RKO (cell line): ENCODE data around the gene MGMT.

Experiments
- DNase-seq: peaks from one replicate; pipeline ENCODE4 v3.0.0-alpha.2; 2016; ENCODE audit warnings: low spot score

MGMT gene

DNA sequence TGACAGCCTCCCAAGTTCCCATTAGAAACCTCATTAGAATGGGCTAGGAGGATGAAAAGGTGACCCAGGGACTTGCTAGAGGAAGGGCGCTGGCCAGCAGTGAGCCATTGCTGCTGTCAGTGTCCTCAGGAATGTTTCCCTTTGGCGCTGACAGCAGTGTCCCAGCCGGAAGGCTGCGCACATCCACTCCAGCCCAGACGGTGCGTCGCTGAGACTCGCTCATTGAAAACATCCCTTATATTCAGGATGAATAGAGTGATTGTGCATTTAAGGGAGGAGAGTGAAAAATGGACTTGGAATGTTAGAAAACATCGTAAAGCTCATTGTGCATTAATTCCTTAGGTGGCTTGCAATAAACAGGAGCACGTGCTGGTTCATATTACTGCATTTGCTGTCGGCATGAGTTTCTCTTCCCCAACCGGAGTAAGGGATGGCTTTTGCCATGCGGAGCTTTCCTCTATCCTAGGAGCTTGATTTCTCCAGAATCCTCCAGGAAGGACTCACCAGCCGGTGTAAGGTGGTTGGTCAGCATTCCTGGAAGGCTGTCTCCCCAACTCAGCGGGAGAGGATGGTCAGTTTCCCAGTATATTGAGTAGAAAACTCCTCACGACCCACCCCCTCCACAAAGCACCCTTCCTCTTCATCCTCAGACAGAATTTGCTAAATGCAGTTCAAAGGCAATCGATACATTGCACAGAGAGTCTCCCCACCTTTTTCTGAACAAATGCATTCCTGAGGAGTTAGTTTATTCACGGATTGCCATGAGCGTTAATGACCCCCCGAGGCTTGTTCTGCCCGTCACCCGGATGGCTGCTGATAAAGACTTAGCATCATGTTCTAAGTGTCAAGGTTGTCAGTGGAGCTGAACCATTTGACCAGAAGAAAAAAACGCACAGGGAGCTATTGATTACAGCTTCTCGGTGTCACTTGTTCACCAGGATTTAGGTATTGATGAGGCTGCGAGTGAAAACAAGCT, 295.2 kb downstream of the MGMT start:
- no peak for DNase-seq

DNA sequence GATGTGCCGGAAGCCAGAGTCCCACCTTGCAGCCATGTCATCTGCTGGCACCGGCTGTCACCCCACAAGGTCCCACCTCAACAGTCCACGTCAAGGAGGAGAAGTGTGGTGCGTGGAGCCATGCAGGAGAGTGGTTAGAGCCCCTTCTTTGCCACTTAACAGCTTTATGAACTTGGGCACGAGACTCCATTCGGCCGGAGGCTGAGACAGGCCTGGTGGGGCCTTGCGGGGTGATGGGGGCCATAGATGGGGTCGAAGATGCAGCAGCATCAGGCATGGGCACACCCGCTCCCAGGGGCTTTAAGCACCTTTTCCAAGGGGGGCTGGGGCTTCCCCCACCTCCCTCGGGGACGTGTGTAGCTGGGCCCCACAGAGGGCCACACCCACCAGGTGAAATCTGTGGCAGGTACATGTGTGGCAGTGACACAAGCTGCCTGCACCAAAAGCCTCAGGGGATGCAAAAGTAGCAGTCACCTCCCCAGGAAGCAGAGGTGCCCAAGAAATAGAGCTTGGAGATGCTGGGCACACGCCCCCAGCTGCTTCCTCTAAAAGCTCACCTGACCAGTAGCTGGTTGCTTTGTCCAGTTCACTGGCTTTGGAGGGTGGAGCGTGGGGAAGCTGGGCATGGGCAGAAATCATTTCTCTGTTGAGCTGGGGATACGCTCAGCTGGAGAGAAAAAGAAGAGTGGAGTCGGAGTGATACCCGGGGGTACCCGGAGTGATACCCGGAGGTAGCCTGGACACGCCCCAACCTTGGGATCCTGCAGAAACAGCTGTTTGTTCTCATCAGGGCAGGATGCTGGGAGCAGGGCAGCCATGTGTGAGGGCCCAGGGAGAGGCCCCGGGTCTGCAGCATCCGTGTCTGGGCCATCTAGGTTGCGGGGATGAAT, 297.2 kb downstream of the MGMT start:
- no peak for DNase-seq

DNA sequence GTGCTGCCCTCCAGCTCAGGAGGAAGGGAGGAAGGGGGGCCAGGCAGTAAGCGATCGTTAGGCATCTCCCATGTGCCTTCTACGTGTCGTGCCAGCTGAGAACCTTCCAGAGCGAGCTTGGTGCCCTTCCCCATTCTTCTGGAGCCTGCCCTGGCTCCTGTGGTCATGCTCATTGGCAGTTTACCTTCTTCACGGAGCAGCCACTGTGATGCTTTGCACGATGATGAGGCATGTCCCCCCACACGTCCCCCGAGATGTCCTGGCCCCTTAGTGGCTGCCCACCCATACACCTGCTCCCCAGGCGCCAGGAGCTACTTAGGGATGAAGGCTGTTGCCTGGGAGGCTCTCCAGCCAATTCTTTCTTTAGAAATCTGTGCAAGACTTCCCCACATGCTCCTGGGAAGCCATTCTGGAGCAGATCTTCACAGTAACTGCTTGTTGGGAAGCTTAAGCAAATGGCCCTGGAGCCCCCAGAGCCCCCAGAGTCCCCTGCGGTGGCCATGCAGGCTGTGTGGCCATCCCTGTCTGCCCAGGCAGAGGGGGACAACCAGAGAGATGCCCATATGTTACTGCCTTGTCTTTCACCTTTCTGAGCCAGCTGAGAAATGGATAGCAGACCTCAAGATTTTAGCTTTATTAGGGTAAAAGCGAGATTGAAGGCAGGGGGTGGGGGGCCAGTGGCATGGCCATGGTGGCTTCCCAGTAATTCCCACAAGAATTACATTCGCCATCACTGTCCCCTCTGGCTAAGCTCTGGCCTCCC, 298.0 kb downstream of the MGMT start:
- no peak for DNase-seq

DNA sequence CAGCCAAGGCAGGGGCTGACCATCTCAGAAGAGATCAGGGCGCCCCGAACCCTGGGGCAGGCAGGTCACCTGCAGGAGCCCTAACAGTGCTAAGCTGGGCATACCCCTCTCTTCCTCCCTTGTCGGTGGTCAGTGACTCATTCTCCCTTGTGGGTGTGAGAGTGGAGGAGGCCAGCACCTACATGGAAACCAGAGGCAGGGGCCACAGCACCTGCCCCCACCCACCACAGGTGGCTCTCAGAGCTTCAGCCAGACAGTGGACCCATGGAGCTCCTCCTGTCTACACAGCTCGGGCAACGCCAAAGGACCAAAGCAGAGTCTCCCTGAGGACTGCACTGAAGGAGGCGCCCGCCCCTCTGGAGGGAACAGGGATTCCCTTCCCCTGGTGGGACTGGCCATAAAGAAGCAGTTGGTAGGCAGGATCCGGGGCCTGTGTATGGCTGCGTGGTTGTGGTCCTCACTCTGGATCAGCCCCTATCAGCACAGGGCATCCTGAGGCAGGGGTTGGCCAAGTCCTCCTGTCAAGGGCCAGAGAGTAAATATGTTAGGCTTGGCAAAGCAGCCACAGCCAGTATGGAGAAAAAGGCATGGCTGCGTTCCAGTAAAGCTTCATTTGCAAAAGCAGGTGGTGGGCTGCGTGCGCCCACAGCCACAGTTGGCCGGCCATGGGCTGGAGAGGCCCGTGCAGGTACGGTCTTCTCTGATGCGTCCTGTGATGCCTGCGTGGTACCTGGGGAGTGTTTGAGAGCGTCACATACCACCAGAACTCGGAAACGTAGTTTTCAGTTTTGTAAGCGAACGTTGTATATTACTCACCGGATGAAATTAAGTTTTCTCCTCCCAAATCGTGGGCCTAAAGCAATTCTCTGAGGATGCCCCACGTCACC, 298.9 kb downstream of the MGMT start:
- no peak for DNase-seq

DNA sequence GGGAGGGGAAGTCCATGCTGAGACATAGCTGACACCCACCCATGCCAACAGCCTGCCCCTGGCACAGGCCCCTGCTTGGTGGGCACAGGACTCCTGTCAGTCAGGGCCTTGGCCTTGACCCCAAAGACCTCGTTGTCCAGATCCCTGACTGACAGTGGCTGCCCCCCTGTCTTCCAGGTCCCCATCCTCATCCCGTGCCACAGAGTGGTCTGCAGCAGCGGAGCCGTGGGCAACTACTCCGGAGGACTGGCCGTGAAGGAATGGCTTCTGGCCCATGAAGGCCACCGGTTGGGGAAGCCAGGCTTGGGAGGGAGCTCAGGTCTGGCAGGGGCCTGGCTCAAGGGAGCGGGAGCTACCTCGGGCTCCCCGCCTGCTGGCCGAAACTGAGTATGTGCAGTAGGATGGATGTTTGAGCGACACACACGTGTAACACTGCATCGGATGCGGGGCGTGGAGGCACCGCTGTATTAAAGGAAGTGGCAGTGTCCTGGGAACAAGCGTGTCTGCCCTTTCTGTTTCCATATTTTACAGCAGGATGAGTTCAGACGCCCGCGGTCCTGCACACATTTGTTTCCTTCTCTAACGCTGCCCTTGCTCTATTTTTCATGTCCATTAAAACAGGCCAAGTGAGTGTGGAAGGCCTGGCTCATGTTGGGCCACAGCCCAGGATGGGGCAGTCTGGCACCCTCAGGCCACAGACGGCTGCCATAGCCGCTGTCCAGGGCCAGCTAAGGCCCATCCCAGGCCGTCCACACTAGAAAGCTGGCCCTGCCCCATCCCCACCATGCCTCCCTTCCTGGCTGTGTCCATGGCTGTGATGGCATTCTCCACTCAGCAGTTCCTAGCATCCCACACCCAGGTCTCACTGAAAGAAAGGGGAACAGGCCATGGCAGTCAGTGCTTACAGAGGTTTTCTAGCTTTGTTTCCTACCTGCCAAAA, 299.8 kb downstream of the MGMT start:
- DNase-seq, result no peak

DNA sequence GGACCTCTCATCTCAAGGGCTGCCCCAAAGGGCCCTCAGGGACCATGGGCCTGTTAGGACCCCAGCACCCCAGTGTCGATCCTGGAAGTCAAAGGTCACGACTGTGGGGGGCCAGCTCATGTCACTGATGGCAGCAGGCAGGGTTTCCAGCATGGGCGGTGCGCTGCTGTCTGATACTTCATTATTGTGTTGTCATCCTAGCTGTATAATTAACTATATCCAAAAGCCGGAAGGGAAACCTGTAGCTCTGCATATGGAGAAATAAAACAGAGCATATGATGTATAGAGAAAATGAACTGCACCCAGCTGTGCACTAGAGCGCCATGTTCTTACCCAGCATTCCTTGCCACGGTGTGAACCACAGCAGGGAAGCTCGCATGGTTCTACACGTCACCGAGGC, 300.7 kb downstream of the MGMT start:
- no peak for DNase-seq

DNA sequence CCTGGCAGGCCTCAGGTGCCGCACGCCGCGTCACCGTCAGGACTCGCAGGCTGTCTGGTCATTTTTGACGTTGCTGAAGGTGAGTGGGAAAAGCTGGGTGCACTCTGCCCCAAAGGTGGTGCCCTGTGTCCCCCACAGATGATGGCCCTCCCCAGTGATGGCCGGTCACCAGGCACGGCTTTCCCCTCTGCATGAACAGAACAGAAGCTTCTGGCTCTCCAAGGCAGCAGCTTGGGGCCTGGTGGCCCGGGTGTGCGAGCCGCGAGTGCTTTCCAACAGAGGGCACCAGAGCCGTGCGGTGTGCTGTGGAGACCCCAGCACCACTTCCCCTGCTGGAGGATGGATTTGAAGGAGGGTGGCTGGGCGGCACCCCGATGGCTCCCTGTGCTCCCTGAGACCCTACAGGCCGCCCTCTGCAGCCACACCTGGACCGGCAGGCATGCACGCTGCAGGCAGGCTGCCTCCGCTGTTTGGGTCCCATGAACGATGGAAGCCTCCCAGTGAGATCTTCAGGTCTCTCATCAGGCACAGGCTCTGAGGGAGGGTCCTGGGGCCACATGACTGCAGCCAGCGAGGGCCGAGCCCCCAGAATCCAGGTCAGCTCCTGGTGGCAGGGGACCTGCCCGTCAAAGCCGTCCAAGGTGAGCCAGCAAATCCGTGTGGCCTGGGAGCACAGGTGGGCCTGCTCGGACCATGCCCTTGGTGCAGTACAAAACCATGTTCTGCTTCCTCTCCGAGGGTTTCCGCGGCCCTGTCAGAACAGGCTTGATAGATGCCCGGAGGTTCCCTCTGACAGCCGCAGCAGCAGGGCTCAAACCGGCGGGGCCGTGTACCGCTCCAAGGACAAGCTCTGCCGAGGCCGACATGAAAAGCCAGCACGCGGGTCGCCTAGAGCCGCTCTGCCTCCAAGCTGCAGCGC, 301.7 kb downstream of the MGMT start:
- no peak for DNase-seq

DNA sequence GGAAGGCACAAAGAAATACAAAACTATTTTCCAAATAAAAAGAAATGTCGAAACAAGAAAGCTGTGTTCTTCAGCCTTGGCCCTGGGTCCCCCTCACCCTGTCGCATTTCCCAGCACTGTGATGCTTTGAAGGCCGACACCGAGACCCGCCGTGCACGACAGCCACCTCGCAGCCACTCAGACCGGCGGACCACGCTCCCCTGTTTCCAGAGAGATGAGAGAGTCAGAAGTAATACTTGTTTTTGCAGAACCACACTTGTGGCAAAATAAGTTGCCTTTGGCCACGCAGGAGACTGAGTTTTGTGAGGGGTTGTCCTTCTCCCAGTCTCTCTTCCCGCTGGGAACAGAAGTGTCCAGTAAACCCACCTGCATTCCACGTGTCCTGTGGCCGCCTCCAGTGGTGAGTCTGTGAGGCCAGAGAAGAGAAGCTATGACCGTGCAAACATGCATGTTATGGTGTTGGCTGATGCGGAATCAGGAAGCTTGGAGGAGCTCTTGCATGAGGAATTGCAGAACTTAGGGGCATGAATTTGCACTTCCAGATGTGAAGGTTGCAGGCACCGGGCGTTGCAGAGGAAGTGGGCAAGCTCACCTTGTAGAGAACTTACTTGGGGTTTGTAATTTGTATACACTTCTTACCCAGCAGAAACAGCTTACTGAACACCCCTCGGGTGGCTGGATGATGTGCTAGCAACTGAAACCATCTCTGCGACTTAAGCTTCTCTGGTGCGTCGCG, 302.5 kb downstream of the MGMT start:
- DNase-seq, result no peak

DNA sequence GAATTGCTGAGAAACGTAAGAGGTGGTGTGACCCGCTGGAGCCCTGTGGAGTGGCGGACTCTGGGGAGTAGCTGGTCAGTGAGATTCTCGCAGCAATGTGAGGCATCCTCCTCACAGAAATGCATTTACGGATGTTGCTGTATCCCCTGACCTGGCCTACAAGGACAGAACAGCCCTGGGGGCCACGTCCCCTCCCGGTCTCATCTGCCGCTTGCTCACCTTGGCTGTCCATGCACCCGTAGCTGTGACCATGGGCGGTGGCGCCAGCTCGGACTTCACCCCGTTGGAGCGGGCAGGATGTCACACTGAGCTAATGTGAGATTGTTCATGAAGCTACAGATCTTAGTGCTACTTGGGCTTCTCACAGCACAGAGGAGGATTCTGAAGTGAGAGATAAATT, 303.2 kb downstream of the MGMT start:
- DNase-seq, result no peak

DNA sequence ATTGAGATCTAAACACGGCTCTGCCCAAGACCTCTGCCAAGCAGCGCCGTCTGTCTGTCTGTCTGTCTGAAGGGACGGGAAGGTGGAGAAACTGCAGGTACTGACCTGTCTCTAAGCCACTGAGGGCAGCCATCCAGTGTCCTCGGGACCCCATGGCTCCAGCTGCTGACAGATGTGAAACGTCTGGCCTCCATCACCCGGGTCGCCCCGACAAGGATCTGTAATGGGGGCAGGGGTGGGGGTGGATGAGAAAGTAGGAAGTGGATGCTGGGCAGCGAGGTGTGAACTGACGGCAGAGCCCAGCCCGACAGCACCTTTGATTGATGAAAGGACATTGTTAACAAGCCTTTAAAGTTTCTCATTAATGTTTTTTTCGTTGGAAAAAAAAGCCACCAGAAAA, 304.0 kb downstream of the MGMT start:
- DNase-seq, result no peak

DNA sequence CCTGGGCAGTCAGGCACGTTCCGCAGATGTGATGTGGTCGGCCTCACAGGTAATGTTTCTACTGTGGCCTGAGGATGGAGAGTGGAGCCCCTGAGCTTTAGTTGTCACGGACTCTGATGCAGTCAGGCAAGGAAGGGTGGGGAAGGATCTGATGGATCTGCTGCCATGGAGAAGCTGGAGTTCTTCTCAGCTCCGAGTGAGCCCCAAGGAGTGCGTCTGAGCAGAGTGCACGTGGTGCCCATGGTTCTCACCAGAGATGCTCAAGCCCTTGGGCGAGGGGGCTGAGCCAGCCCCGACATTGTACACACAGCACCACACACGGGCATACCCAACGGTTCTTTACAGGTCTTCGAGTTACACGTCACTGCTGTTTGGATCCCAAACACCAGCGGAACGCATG, 304.5 kb downstream of the MGMT start:
- no peak for DNase-seq

DNA sequence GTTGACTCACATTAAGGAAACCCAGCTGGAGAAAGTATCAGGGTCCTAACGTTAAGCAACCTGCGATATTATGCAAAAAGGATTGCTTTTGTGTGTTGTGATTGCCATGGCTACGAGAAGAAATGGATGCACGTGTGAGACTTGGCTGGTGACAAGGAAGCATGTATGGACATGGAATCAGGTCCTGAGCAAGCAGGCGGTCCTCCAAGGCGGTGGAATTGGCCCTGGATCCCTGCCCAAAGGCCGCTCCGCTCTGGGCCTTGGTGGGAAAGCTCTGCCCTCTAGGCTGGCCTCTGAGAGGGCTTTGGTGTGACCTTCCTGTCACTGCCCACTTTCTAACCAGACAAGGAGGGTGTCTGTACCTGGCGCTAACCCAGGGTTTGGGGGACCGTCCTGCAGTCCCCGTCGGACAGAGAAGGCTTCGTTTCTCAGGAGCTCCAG, 305.0 kb downstream of the MGMT start:
- DNase-seq, result no peak

DNA sequence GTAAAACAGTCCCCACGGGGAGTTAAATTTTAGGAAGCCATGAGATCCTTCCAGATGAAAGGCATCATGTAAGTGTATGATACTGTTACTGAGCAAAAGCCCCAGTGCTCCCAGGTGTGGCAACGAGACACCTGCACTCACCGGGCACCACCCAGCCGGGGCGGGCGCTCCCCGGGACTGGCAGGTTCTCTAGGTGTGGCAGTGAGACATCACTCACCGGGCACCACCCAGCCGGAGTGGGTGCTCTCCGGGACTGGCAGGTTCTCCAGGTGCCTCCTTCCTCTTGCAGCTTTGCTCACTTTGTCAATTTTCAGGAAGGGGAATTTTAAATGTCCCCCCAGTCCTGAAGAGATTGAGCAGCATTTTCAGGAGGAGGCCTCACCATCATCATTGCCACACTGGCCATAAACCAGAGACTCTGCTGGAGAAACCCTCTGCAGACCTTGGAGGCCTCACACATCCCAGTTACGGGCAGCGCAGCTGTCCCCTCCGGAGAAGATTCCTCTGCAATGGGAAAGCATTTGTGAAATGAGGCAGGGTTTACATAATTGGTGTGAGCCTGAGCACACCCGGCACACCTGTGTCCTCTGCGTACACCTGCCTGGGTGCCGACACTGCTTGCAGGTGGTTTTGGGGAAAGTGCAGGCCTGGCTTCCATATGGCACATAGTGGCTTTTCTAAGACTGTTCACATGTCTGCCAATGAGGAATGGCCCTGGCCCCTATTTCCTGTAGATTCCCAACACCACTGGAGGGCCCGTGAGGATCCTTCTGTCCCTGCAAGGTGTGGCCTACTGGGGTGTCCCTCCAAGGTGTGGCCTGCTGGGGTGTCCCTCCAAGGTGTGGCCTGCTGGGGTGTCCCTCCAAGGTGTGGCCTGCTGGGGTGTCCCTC, 305.7 kb downstream of the MGMT start:
- DNase-seq, result no peak

DNA sequence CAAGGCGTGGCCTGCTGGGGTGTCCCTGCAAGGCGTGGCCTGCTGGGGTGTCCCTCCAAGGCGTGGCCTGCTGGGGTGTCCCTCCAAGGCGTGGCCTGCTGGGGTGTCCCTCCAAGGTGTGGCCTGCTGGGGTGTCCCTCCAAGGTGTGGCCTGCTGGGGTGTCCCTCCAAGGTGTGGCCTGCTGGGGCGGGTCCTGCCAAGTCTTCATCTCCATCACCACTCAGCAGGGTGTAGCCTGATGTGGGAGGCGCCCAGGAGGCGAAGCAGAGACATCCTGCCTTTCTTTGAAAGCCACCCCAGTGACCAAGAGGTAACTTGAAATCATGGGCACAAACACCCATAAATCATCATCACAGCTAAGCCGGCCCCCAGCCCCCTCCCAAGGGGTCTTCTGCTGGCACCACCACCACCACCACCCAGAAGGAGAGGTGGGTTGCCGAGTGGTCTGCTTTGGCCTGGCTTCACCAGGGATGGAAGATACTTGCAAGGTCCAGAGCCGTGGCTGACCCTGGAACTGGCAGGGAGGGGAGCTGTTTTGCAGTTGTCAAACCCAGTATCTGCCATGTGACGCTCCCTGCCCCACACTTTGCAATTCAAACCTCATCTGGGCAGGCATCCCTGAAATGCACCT, 306.4 kb downstream of the MGMT start:
- no peak for DNase-seq

DNA sequence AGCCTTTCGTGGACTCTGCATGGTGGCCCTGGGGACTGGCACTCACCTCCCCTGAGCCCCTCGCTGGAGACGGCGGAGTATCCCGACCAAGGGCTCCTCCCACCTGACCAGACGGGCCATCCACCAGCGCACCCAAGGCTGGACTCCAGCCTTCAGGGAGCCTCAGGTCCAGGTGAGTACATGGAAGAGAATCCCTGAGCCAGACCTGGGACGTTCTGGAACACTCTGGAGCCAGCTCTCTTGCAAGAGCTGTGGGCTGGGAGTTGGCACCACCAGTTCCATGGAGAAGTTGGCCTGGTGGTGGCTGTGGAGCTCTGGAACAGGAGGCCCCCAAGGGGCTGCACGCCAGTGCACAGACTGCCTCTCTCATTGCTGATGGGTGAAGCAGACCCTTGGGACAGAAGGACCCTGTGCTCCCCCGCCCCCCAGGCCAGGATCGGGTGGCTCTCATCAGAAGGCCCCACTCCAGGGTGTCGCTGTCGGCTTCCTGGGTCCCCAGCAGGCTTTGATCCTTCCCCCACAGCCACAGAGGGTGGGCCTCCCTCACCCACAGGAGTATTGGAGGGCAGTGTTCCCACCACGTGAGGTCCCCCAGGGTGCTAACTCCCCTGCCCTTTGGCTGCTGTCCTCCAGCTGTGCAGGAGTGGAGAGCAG, 307.2 kb downstream of the MGMT start:
- no peak for DNase-seq

DNA sequence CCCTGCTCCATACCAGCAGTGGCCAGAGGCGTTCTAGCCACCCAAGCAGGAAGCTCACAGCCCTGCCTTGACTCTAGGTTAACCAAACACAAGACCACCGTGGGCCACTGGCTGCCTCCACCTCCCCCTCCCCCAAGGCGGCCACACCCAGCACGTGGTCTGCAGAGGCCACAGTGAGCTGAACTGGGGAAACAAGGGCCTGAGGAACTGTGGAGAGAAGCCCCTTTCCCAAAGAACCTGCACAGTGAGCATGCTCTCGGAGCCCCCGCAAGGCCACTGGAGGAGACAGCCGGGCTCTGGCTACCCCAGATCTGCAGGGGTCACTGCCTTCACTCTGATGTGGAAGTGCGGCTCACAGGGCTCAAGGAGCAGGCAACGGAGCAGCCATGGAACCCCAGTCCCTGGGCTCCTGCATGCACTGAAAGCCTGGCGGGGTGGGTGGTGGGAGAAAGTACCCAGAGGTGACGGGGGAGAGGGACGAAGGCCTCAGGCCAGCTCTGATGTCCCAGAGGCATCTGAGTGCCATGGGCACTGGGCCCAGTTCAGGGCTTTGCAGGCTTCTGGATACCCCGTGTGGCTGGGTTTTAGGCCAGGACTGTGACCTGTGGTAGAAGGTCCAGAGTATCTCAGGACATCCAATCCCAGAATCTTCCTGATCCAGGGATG, 307.8 kb downstream of the MGMT start:
- DNase-seq, result no peak
